Cardiac fibroblast (primary cell): ENCODE measurements around the gene SCUBE2.

Experiments used
- DNase-seq, 2 donors: peaks; one replicate each; pipeline versions ENCODE4 v3.0.0 to v3.0.0-alpha.2; 2010; ENCODE audit warnings: low read depth in 2 of 2
- H3K4me3 ChIP-seq, 2 donors: replicated peaks in 1 of 2; 1 replicate in 1 of 2; 2 replicates in 1 of 2; pipeline ENCODE4 v1.5.1; 2011; ENCODE audit warnings: low read depth in 2 of 2, low read length in 2 of 2, mild to moderate bottlenecking in 2 of 2, moderate library complexity in 1 of 2
- TF ChIP-seq, protein P1 (sequence below): IDR thresholded peaks from one replicate; pipeline ENCODE4 v1.5.1; 2011; ENCODE audit warnings: low read depth, mild to moderate bottlenecking, low read length, inconsistent platforms

The SCUBE2 gene

GRCh38 chr11:8973121-8973520, 118.3 kb downstream of the SCUBE2 start:
- no peak overlapping the region for H3K4me3 ChIP-seq
- DNase-seq, result no peak
- TF ChIP-seq, protein P1, sequence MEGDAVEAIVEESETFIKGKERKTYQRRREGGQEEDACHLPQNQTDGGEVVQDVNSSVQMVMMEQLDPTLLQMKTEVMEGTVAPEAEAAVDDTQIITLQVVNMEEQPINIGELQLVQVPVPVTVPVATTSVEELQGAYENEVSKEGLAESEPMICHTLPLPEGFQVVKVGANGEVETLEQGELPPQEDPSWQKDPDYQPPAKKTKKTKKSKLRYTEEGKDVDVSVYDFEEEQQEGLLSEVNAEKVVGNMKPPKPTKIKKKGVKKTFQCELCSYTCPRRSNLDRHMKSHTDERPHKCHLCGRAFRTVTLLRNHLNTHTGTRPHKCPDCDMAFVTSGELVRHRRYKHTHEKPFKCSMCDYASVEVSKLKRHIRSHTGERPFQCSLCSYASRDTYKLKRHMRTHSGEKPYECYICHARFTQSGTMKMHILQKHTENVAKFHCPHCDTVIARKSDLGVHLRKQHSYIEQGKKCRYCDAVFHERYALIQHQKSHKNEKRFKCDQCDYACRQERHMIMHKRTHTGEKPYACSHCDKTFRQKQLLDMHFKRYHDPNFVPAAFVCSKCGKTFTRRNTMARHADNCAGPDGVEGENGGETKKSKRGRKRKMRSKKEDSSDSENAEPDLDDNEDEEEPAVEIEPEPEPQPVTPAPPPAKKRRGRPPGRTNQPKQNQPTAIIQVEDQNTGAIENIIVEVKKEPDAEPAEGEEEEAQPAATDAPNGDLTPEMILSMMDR, result no peak

DNA sequence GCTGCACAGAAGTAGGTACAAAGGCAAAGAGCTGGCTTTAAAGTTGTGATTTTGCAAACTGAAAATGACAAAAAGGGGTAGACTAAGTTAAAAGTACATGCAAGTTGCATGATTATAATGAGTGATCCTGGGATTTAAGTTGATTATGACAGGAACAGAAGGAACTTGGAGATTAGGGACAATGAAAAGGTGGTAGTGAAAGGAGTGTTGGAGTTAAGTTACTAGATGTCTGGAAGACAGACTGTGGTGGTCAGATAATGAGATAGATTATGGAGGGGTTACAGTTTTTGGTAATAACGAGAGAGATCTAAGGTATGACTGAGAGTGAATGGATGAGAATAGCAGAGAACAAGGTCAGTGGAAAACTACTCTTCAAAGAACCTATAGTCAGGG, 119.5 kb downstream of the SCUBE2 start:
- no peak overlapping the region for H3K4me3 ChIP-seq
- DNase-seq, result no peak
- TF ChIP-seq, protein P1, result no peak

DNA sequence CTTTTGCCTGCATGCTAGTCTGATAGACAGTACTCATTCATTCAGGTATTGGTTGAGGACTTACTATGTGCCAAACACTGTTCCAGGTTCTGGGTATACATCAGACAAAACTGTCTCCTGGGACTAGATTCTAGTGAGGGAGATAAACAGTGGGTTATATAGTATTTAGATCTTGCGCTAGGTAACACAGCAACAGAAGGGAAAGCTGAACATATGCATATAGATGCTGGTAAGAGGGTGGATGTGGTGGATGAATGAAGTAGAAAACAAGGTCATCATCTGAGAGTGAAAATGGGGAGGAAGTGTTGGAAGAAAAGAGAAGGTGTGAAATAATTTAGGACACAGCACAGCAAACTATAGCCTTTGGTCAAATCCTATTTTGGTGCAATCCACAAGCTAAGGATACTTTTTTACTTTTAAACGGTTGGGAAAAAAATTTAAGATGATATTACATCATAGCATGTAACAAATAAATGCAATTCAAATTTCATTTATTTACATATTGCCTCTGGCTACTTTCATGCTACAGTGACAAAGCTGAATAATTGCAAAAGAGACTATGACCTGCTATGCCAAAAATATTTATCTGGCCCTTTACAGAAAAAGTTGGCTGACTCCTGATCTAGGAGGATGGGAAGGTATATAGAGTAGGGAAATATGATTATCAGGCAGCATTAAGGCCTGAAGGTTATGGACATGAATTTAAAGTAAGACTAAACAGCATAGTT, 120.0 kb downstream of the SCUBE2 start:
- H3K4me3 ChIP-seq, result no peak overlapping the region
- TF ChIP-seq, protein P1, result no peak
- no peak for DNase-seq
